Keratinocyte (primary cell): ENCODE measurements around the gene CHST7. TPM values are rescaled to one million over a fixed set of nuclear protein-coding genes. Genes with fewer than 3 reads are reported as not detected.

ENCODE experiments used
- DNase-seq: peaks from one replicate; pipeline ENCODE4 v3.0.0-alpha.2; 2011; ENCODE audit warnings: low read depth, missing footprints, low spot score
- FAIRE-seq: peaks from 2 replicates; lab custom pipeline; 2011; peaks lifted over from hg19 to GRCh38; lab: Jason Lieb, UNC
- H2AFZ ChIP-seq: 2 replicates; pipeline ENCODE4 v1.6.0; 2012; ENCODE audit warnings: low read length, control low read depth, inconsistent platforms; ENCODE audit not compliant: control insufficient read depth
- H3K27ac ChIP-seq: 2 replicates; pipeline ENCODE4 v1.5.1; 2011; ENCODE audit warnings: low read length; ENCODE audit not compliant: control insufficient read depth, insufficient read depth
- H3K27me3 ChIP-seq: 3 replicates; pipeline ENCODE4 v1.6.0; 2011; ENCODE audit warnings: low read length; ENCODE audit not compliant: control insufficient read depth, insufficient read depth; ENCODE audit errors: extremely low read depth
- H3K36me3 ChIP-seq, 2 experiments: 2 replicates in 1 of 2; 3 replicates in 1 of 2; pipeline ENCODE4 v1.5.1; 2011; ENCODE audit warnings: low read length in 2 of 2, mild to moderate bottlenecking in 1 of 2; ENCODE audit not compliant: control insufficient read depth in 2 of 2, insufficient read depth in 2 of 2; ENCODE audit errors: extremely low read depth in 1 of 2
- H3K4me1 ChIP-seq: 3 replicates; pipeline ENCODE4 v1.5.1; 2011; ENCODE audit warnings: low read length; ENCODE audit not compliant: control insufficient read depth, insufficient read depth; ENCODE audit errors: extremely low read depth
- H3K4me2 ChIP-seq: 3 replicates; pipeline ENCODE4 v1.6.0; 2011; ENCODE audit warnings: low read depth, low read length; ENCODE audit not compliant: control insufficient read depth, insufficient read depth; ENCODE audit errors: extremely low read depth
- H3K4me3 ChIP-seq, 3 experiments: fragments of 200-600 bp in 1 of 3; sonication (generic) in 1 of 3; 2 replicates in 2 of 3; 3 replicates in 1 of 3; pipeline ENCODE4 v1.5.1; 2011 to 2016; ENCODE audit warnings: low read length in 3 of 3, mild to moderate bottlenecking in 3 of 3, control low read depth in 2 of 3, inconsistent platforms in 1 of 3, low read depth in 1 of 3, mixed read lengths in 1 of 3, mixed run types in 1 of 3, moderate library complexity in 1 of 3; ENCODE audit not compliant: control insufficient read depth in 2 of 3, insufficient read depth in 2 of 3; ENCODE audit errors: extremely low read depth in 1 of 3
- H3K79me2 ChIP-seq: 2 replicates; pipeline ENCODE4 v1.6.0; 2012; ENCODE audit warnings: low read length; ENCODE audit not compliant: control insufficient read depth, insufficient read depth
- H3K9ac ChIP-seq: 3 replicates; pipeline ENCODE4 v1.6.0; 2011; ENCODE audit warnings: low read length; ENCODE audit not compliant: control insufficient read depth, insufficient read depth; ENCODE audit errors: extremely low read depth
- H3K9me1 ChIP-seq: 3 replicates; pipeline ENCODE4 v1.6.0; 2011; ENCODE audit warnings: low read length; ENCODE audit not compliant: control insufficient read depth, insufficient read depth; ENCODE audit errors: extremely low read depth
- H3K9me3 ChIP-seq: 2 replicates; pipeline ENCODE4 v1.5.1; 2012; ENCODE audit warnings: low read depth, low read length; ENCODE audit not compliant: control insufficient read depth
- H4K20me1 ChIP-seq: 3 replicates; pipeline ENCODE4 v1.6.0; 2011; ENCODE audit warnings: low read length; ENCODE audit not compliant: control insufficient read depth, insufficient read depth; ENCODE audit errors: extremely low read depth
- EZH2 ChIP-seq: IDR thresholded peaks from one replicate; pipeline ENCODE4 v1.6.1; 2012; ENCODE audit warnings: inconsistent platforms, mild to moderate bottlenecking, low read length, moderate library complexity
- dilution Hi-C: fragments of 300-500 bp; cut with MboI; formaldehyde crosslinking; loops from one replicate; pipeline ENCODE4 v1.7.0; 2020; ENCODE audit warnings: low sequenced_read_pairs; ENCODE audit not compliant: extremely low pct_ligation_motif_present
- polyA plus RNA-seq, 5 experiments: library from polyadenylated mRNA; depleted of rRNA in 3 of 5; stranded (reverse) in 3 of 5; stranded (forward) in 1 of 5; unstranded in 1 of 5; fragments of >200 nt; gene quantifications; 1 replicate in 1 of 5; 2 replicates in 3 of 5; 3 replicates in 1 of 5; pipeline versions ENCODE4 v1.2.1 to v1.2.3, GENCODE V29; 2011 to 2012; ENCODE audit warnings: missing spikeins in 2 of 5, low read depth in 1 of 5, low replicate concordance in 1 of 5
- TF ChIP-seq, protein P1 (sequence below), 3 experiments: IDR thresholded peaks in 1 of 3; conservative IDR thresholded peaks in 1 of 3; optimal IDR thresholded peaks in 1 of 3; 2 replicates in 2 of 3; 3 replicates in 1 of 3; pipeline versions ENCODE3 to v1.5.1; 2011; ENCODE audit warnings: low read length in 3 of 3, mild to moderate bottlenecking in 3 of 3, moderate library complexity in 2 of 3, control low read depth in 1 of 3, inconsistent platforms in 1 of 3; ENCODE audit not compliant: insufficient read depth in 2 of 3; ENCODE audit errors: extremely low read depth in 1 of 3

Gene CHST7
- polyA plus RNA-seq, 1 donor (not counting 4 experiments of a cell fraction or from before 2014, with no cell fraction given), result 0.39 TPM

DNA sequence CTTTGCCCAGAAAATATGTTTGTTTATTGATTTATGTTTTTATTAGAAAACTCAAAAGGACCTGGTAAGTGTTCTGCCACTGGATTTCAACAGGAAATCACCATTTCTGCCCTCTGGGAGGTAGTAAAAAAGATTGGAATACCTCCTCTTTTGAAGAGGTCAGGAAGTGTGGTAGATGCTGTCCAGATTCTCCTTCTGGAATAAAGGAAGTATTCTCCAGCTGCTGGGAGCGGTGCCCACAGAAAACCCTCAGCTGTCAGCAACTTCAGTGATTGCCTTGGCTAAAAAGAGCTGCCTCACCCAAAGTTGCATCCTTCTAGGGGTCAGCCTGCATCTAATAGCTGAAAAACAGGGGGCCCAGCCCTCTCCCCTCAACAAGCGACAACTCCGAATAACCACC, 14.5 kb upstream of the CHST7 start:
- H3K4me2 ChIP-seq, result no peak overlapping the region
- dilution Hi-C loops, result no loop called here
- no peak for FAIRE-seq

DNA sequence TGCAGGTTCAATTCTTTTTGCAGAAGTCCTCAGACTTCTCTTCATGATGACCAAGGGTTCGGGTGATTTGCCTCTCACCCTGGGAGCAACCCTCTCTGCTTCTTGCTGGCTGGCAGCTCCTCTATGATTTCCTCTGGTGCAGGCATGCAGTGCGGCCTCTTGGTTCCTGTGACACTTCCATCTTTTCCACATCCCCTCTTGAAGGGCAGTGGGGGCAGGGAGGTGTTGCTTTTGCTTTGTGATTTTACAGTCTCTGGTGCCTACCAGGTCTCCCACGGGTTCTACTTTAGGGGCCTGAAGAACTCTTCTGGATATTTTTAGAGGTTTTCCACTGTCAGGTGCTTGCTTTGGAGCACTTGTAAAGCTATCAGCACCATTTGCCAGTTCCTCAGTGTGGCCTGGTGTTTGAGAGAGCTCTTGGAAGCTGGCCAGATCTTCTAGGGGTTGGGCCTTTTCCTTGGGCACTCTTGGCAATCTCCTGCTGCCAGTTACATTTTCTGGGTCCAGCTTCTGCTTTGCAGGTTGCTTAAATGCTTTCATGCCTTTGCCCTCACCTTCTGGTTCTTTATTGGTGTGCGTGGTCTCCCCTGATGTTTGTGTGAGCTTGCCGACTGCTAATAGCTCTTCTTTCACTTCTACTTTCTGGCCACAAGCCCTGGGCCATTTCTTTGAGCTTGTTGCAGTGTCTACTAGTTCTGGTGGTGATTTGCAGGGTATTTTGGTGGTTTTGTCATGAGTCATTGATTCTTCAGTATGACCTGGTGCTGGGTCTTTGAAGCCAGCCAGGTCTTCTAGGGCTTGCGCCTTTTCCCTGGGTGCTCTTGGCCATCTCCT, 11.5 kb upstream of the CHST7 start:
- Histone ChIP-seq H3K9me3 (no peaks in the 10 kb centered on the region), H3K4me2 (no peak overlapping the region), H3K27ac (no peak overlapping the region), H3K9me1 (no peaks in the 10 kb centered on the region), H3K9ac (no peak overlapping the region), H4K20me1 (no peaks in the 10 kb centered on the region), H3K27me3 (no peaks in the 10 kb centered on the region), H2AFZ (no peak overlapping the region), H3K4me1 (no peaks in the 10 kb centered on the region), H3K79me2 (no peaks in the 10 kb centered on the region), H3K4me3 (no peak overlapping the region), H3K36me3 (no peaks in the 10 kb centered on the region)
- dilution Hi-C loops, result no loop called here
- FAIRE-seq (no peak), DNase-seq (no peak)
- TF ChIP-seq EZH2, result no peak
- TF ChIP-seq, protein P1, sequence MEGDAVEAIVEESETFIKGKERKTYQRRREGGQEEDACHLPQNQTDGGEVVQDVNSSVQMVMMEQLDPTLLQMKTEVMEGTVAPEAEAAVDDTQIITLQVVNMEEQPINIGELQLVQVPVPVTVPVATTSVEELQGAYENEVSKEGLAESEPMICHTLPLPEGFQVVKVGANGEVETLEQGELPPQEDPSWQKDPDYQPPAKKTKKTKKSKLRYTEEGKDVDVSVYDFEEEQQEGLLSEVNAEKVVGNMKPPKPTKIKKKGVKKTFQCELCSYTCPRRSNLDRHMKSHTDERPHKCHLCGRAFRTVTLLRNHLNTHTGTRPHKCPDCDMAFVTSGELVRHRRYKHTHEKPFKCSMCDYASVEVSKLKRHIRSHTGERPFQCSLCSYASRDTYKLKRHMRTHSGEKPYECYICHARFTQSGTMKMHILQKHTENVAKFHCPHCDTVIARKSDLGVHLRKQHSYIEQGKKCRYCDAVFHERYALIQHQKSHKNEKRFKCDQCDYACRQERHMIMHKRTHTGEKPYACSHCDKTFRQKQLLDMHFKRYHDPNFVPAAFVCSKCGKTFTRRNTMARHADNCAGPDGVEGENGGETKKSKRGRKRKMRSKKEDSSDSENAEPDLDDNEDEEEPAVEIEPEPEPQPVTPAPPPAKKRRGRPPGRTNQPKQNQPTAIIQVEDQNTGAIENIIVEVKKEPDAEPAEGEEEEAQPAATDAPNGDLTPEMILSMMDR (optimal IDR thresholded peaks at IDR 0.05 in 1 of 3, IDR thresholded peaks at IDR 0.05 in 1 of 3, conservative IDR thresholded peaks at IDR 0.05 in 1 of 3; ENCODE audit: extremely low read depth in 1 of 3, insufficient read depth in 2 of 3, low read length in 3 of 3), result no peak

More for the DNA sequence above, 14.5 kb upstream of the CHST7 start:
- H3K27ac ChIP-seq, result no peak overlapping the region
- H4K20me1 ChIP-seq, result no peaks in the 10 kb centered on the region
- H3K9ac ChIP-seq, result no peak overlapping the region
- H2AFZ ChIP-seq, result no peak overlapping the region
- no peak for DNase-seq
- H3K9me1 ChIP-seq, result no peaks in the 10 kb centered on the region
- H3K4me1 ChIP-seq, result no peaks in the 10 kb centered on the region
- TF ChIP-seq EZH2, result no peak
- TF ChIP-seq, protein P1 (optimal IDR thresholded peaks at IDR 0.05 in 1 of 3, IDR thresholded peaks at IDR 0.05 in 1 of 3, conservative IDR thresholded peaks at IDR 0.05 in 1 of 3; ENCODE audit: extremely low read depth in 1 of 3, insufficient read depth in 2 of 3, low read length in 3 of 3), result no peak
- no peaks in the 10 kb centered on the region for H3K9me3 ChIP-seq
- H3K27me3 ChIP-seq, result no peaks in the 10 kb centered on the region
- H3K4me3 ChIP-seq, result no peak overlapping the region
- no peaks in the 10 kb centered on the region for H3K79me2 ChIP-seq
- no peaks in the 10 kb centered on the region for H3K36me3 ChIP-seq
